Stomach (tissue), 9 donors: ENCODE measurements around the gene ZNF358. TPM values are rescaled to one million over a fixed set of nuclear protein-coding genes. Genes with fewer than 3 reads are reported as not detected.
A peak's percentile ranks its signal among the peaks of the same experiment; 100 is the strongest.

Experiments used
- DNase-seq, 2 donors: peaks; one replicate each; pipeline versions ENCODE4 v3.0.0 to v3.0.0-alpha.2; 2013 to 2019
- H3K27ac ChIP-seq, 5 donors: fragments of 200-600 bp in 4 of 5; sonication (generic) in 4 of 5; one replicate each; pipeline ENCODE4 v1.5.1; 2013 to 2019; ENCODE audit warnings: mild to moderate bottlenecking in 1 of 5, moderate library complexity in 1 of 5
- H3K27me3 ChIP-seq, 3 donors: fragments of 200-600 bp; sonication (generic); one replicate each; pipeline ENCODE4 v1.5.1; 2017 to 2019; ENCODE audit warnings: mixed run types in 1 of 3
- H3K36me3 ChIP-seq, 4 donors: fragments of 200-600 bp; sonication (generic); 1 replicate in 3 of 4; 2 replicates in 1 of 4; pipeline ENCODE4 v1.5.1; 2016 to 2019
- H3K4me1 ChIP-seq, 4 donors: fragments of 200-600 bp; sonication (generic); one replicate each; pipeline ENCODE4 v1.5.1; 2016 to 2019
- H3K4me3 ChIP-seq, 4 donors: fragments of 200-600 bp; sonication (generic) in 3 of 4; one replicate each; pipeline ENCODE4 v1.5.1; 2016 to 2019; ENCODE audit warnings: mild to moderate bottlenecking in 1 of 4
- H3K9me3 ChIP-seq, 4 donors: fragments of 200-600 bp; sonication (generic); one replicate each; pipeline ENCODE4 v1.5.1; 2016 to 2019
- CTCF ChIP-seq, 7 experiments: fragments of 450-650 bp in 4 of 7; fragments of 200-600 bp in 3 of 7; sonication (generic) in 3 of 7; IDR thresholded peaks; one replicate each; pipeline ENCODE4 v1.5.1; 2016 to 2019; ENCODE audit warnings: antibody characterized with exemption in 7 of 7, control low read depth in 2 of 7, mild to moderate bottlenecking in 1 of 7
- EP300 ChIP-seq: sonication (generic); formaldehyde crosslinking; IDR thresholded peaks from one replicate; pipeline ENCODE4 v1.6.1; 2017; ENCODE audit warnings: antibody characterized with exemption
- POLR2A ChIP-seq, 4 donors: fragments of 450-650 bp; IDR thresholded peaks; one replicate each; pipeline ENCODE4 v1.6.1; 2016; ENCODE audit warnings: antibody characterized with exemption in 4 of 4, control low read depth in 2 of 4, mild to moderate bottlenecking in 1 of 4, moderate library complexity in 1 of 4
- POLR2AphosphoS5 ChIP-seq, 3 donors: sonication (generic); formaldehyde crosslinking; IDR thresholded peaks; one replicate each; pipeline ENCODE4 v1.6.1; 2016; ENCODE audit warnings: antibody characterized with exemption in 3 of 3
- WGBS, 5 donors: extraction: QIAGEN DNeasy Blood & Tissue Kit in 3 of 5; methylation state at CpG; one replicate each; pipeline versions ENCODE4 v1.1.5 to v1.1.7; 2013 to 2018; 5-methylcytosine and 5-hydroxymethylcytosine counted together
- intact Hi-C: fragments of 100-400 bp; cut with DNase I; formaldehyde crosslinking; loops from one replicate; pipeline ENCODE4 v1.15.1; 2023; ENCODE audit warnings: low total_unique reads
- polyA plus RNA-seq, 3 donors: library from polyadenylated mRNA; stranded (reverse); fragments of 200-250 nt; gene quantifications; one replicate each; pipeline ENCODE4 v1.2.3, GENCODE V29; 2013
- total RNA-seq, 5 donors: library from RNA; depleted of rRNA; stranded (reverse); fragments of >200 nt; gene quantifications; one replicate each; pipeline versions ENCODE4 v1.1.0 to v1.2.3, GENCODE V29; 2014 to 2016
- donor health status: healthy with polysubstance abuse.
- donor health status: Bipolar disorder and iron deficiency.
- donor health status: healthy.

ZNF358 gene
- total and polyA plus RNA-seq, 8 donors: 6.2 to 304 (median 74.1) TPM

GRCh38 chr19:7552781-7553180 lies 36.9 kb downstream of the ZNF358 start:
- intact Hi-C loops: no loop called here
- H3K4me3 ChIP-seq: no peak overlapping the region
- H3K36me3 ChIP-seq: peaks cover 41 to 71% (median 69%) of the 10 kb centered on the region in 4 donors
- WGBS, 5 donors: 48 to 96% (median 89%) methylated on average over 2 of the region's 2 CpGs
- no peaks in the 10 kb centered on the region for H3K9me3 ChIP-seq
- H3K27ac ChIP-seq: no peak overlapping the region
- peaks cover 0 to 13% (median 10%) of the 10 kb centered on the region in 4 donors for H3K4me1 ChIP-seq
- TF ChIP-seq POLR2A (IDR thresholded peaks at IDR 0.05): no peak
- no peaks in the 10 kb centered on the region for H3K27me3 ChIP-seq
- DNase-seq: no peak

GRCh38 chr19:7554565-7554964 lies 38.7 kb downstream of the ZNF358 start:
- peaks cover 54 to 87% (median 84%) of the 10 kb centered on the region in 4 donors for H3K36me3 ChIP-seq
- 87 to 94% (median 88%) methylated on average over 22 to 28 of the region's 28 CpGs for whole genome bisulfite sequencing, 5 donors

GRCh38 chr19:7554990-7555864 lies 39.3 kb downstream of the ZNF358 start:
- TF ChIP-seq POLR2AphosphoS5 (IDR thresholded peaks at IDR 0.05) (no peak), POLR2A (IDR thresholded peaks at IDR 0.05) (no peak), EP300 (no peak), CTCF (IDR thresholded peaks at IDR 0.05) (no peak)
- intact Hi-C loops: no loop called here
- DNase-seq: peak in 1 of 2 donors; percentile 65
- peaks cover 0 to 13% (median 10%) of the 10 kb centered on the region in 4 donors for H3K4me1 ChIP-seq
- H3K9me3 ChIP-seq: no peaks in the 10 kb centered on the region
- no peak overlapping the region for H3K4me3 ChIP-seq
- H3K27ac ChIP-seq: no peak overlapping the region
- no peaks in the 10 kb centered on the region for H3K27me3 ChIP-seq
- 68 to 79% (median 76%) methylated on average over 26 to 62 of the region's 62 CpGs for WGBS, 5 donors
- peaks cover 57 to 87% (median 84%) of the 10 kb centered on the region in 4 donors for H3K36me3 ChIP-seq

More at GRCh38 chr19:7554565-7554964, 38.7 kb downstream of the ZNF358 start:
- Histone ChIP-seq H3K27ac (no peak overlapping the region), H3K27me3 (no peaks in the 10 kb centered on the region), H3K4me1 (peaks cover 0 to 13% (median 10%) of the 10 kb centered on the region in 4 donors), H3K4me3 (no peak overlapping the region), H3K9me3 (no peaks in the 10 kb centered on the region)
- intact Hi-C loops: no loop called here
- no peak for DNase-seq
- TF ChIP-seq CTCF (IDR thresholded peaks at IDR 0.05): no peak
- TF ChIP-seq POLR2A (IDR thresholded peaks at IDR 0.05): no peak
- no peak for TF ChIP-seq EP300
- TF ChIP-seq POLR2AphosphoS5 (IDR thresholded peaks at IDR 0.05): no peak

- WGBS, 5 donors: 95 to 98% (median 97%) methylated on average over 21 to 54 of the region's 54 CpGs
- H3K27me3 ChIP-seq: no peaks in the 10 kb centered on the region
- H3K27ac ChIP-seq: no peak overlapping the region
- H3K9me3 ChIP-seq: no peaks in the 10 kb centered on the region
- intact Hi-C loops: no loop called here
- no peak overlapping the region for H3K4me3 ChIP-seq
- DNase-seq: no peak
- TF ChIP-seq POLR2A (IDR thresholded peaks at IDR 0.05): no peak
- TF ChIP-seq POLR2AphosphoS5 (IDR thresholded peaks at IDR 0.05): no peak
- TF ChIP-seq EP300: no peak
- no peak for TF ChIP-seq CTCF (IDR thresholded peaks at IDR 0.05)
- peaks cover 62 to 89% (median 87%) of the 10 kb centered on the region in 4 donors for H3K36me3 ChIP-seq
- H3K4me1 ChIP-seq: peaks cover 0 to 2% (median 0%) of the 10 kb centered on the region in 4 donors
Observed at GRCh38 chr19:7556696-7557315, 40.9 kb downstream of the ZNF358 start.
